CD14-positive monocyte (primary cell): ENCODE data around the gene KBTBD3. TPM values are rescaled to one million over a fixed set of nuclear protein-coding genes. Genes with fewer than 3 reads are reported as not detected.

Experiments
- DNase-seq, 3 donors: peaks; one replicate each; pipeline ENCODE4 v3.0.0-alpha.2; 2011 to 2022
- H2AFZ ChIP-seq: 2 replicates; pipeline ENCODE4 v1.6.0; 2012; ENCODE audit warnings: mild to moderate bottlenecking, low read depth, low read length, inconsistent platforms; ENCODE audit not compliant: insufficient read depth, poor library complexity, severe bottlenecking
- H3K27ac ChIP-seq, 2 donors: 1 replicate in 1 of 2; 2 replicates in 1 of 2; pipeline ENCODE4 v1.5.1; 2012 to 2013; ENCODE audit warnings: low read length in 2 of 2, control low read depth in 1 of 2, inconsistent platforms in 1 of 2, low read depth in 1 of 2, mild to moderate bottlenecking in 1 of 2
- H3K27me3 ChIP-seq, 2 donors: one replicate each; pipeline versions ENCODE4 v1.6.0 to v1.6.1; 2011 to 2013; ENCODE audit warnings: low read length in 2 of 2; ENCODE audit not compliant: control insufficient read depth in 2 of 2, insufficient read depth in 2 of 2
- H3K36me3 ChIP-seq, 2 donors: replicated peaks in 1 of 2; 1 replicate in 1 of 2; 2 replicates in 1 of 2; pipeline versions ENCODE4 v1.5.1 to v1.6.1; 2012 to 2013; ENCODE audit warnings: low read length in 2 of 2, control low read depth in 1 of 2, inconsistent platforms in 1 of 2, mild to moderate bottlenecking in 1 of 2; ENCODE audit not compliant: insufficient read depth in 2 of 2, control insufficient read depth in 1 of 2
- H3K4me1 ChIP-seq, 2 donors: 1 replicate in 1 of 2; 2 replicates in 1 of 2; pipeline versions ENCODE4 v1.5.1 to v1.6.1; 2012 to 2013; ENCODE audit warnings: low read length in 2 of 2, control low read depth in 1 of 2, inconsistent platforms in 1 of 2, mild to moderate bottlenecking in 1 of 2, moderate library complexity in 1 of 2; ENCODE audit not compliant: insufficient read depth in 2 of 2, control insufficient read depth in 1 of 2
- H3K4me2 ChIP-seq: replicated peaks from 2 replicates; pipeline ENCODE3; 2012; ENCODE audit warnings: low read length, moderate library complexity, mild to moderate bottlenecking; ENCODE audit not compliant: poor library complexity, severe bottlenecking; ENCODE audit errors: extremely low read depth
- H3K4me3 ChIP-seq, 3 experiments: fragments of 200-600 bp in 1 of 3; sonication (generic) in 1 of 3; replicated peaks in 1 of 3; 1 replicate in 2 of 3; 2 replicates in 1 of 3; pipeline ENCODE4 v1.5.1; 2011 to 2013; ENCODE audit warnings: low read length in 3 of 3, mild to moderate bottlenecking in 3 of 3, control low read depth in 2 of 3, low read depth in 2 of 3, inconsistent platforms in 1 of 3, moderate library complexity in 1 of 3
- H3K79me2 ChIP-seq: 2 replicates; pipeline ENCODE4 v1.6.0; 2012; ENCODE audit warnings: mild to moderate bottlenecking, control low read depth, inconsistent platforms, low read length, moderate library complexity; ENCODE audit not compliant: insufficient read depth
- H3K9ac ChIP-seq: 2 replicates; pipeline ENCODE4 v1.6.0; 2017; ENCODE audit warnings: low read length, mild to moderate bottlenecking; ENCODE audit not compliant: insufficient read depth, poor library complexity, severe bottlenecking
- H3K9me3 ChIP-seq, 2 donors: replicated peaks in 1 of 2; 1 replicate in 1 of 2; 2 replicates in 1 of 2; pipeline versions ENCODE4 v1.5.1 to v1.6.1; 2012 to 2013; ENCODE audit warnings: low read length in 2 of 2, control low read depth in 1 of 2; ENCODE audit not compliant: control insufficient read depth in 1 of 2, insufficient read depth in 1 of 2
- H4K20me1 ChIP-seq: 2 replicates; pipeline ENCODE4 v1.6.0; 2012; ENCODE audit warnings: mild to moderate bottlenecking, low read length, control low read depth, moderate library complexity; ENCODE audit not compliant: insufficient read depth
- H3K27ac Mint-ChIP-seq, 7 donors: one replicate each; pipeline ENCODE4 v1.8.0; 2020; ENCODE audit warnings: mild to moderate bottlenecking in 7 of 7, mixed read lengths in 7 of 7, moderate library complexity in 6 of 7, inconsistent platforms in 2 of 7
- H3K27me3 Mint-ChIP-seq, 3 donors: one replicate each; pipeline ENCODE4 v1.8.0; 2021 to 2022; ENCODE audit warnings: low read depth in 3 of 3, mild to moderate bottlenecking in 3 of 3, mixed read lengths in 3 of 3, moderate library complexity in 3 of 3, inconsistent platforms in 1 of 3
- H3K36me3 Mint-ChIP-seq, 2 donors: one replicate each; pipeline ENCODE4 v1.8.0; 2020; ENCODE audit warnings: mixed read lengths in 2 of 2, inconsistent platforms in 1 of 2, mild to moderate bottlenecking in 1 of 2
- H3K4me1 Mint-ChIP-seq: one replicate; pipeline ENCODE4 v1.8.0; 2020; ENCODE audit warnings: mild to moderate bottlenecking, mixed read lengths
- H3K4me3 Mint-ChIP-seq, 2 donors: one replicate each; pipeline ENCODE4 v1.8.0; 2020; ENCODE audit warnings: mild to moderate bottlenecking in 2 of 2, mixed read lengths in 2 of 2, moderate library complexity in 1 of 2
- H3K9me3 Mint-ChIP-seq, 7 donors: one replicate each; pipeline ENCODE4 v1.8.0; 2020 to 2022; ENCODE audit warnings: mixed read lengths in 7 of 7, mild to moderate bottlenecking in 6 of 7, moderate library complexity in 6 of 7, inconsistent platforms in 2 of 7
- WGBS: methylation state at CpG from one replicate; pipeline ENCODE4 v1.1.5; 2013; ENCODE audit warnings: missing lambda C conversion rate; ENCODE audit not compliant: insufficient coverage; 5-methylcytosine and 5-hydroxymethylcytosine counted together
- intact Hi-C, 2 donors: fragments of 100-400 bp; cut with micrococcal nuclease; formaldehyde crosslinking; loops; one replicate each; pipeline versions ENCODE4 v1.15.0 to v1.15.1; 2023
- polyA plus RNA-seq, 3 donors: library from polyadenylated mRNA; depleted of rRNA in 1 of 3; unstranded in 2 of 3; stranded (reverse) in 1 of 3; fragments of 300-500 nt in 2 of 3; fragments of >200 nt in 1 of 3; fragmentation: Illumina TruSeq in 2 of 3; gene quantifications; 1 replicate in 2 of 3; 2 replicates in 1 of 3; pipeline ENCODE4 v1.2.3, GENCODE V29; 2012 to 2021
- TF ChIP-seq, protein P1 (sequence below): fragments of 200-600 bp; IDR thresholded peaks from one replicate; pipeline ENCODE4 v1.8.0; 2022; ENCODE audit warnings: antibody characterized with exemption, mild to moderate bottlenecking

Gene KBTBD3
- polyA plus RNA-seq, 3 donors: 1.5 to 5.9 (median 2.6) TPM

DNA sequence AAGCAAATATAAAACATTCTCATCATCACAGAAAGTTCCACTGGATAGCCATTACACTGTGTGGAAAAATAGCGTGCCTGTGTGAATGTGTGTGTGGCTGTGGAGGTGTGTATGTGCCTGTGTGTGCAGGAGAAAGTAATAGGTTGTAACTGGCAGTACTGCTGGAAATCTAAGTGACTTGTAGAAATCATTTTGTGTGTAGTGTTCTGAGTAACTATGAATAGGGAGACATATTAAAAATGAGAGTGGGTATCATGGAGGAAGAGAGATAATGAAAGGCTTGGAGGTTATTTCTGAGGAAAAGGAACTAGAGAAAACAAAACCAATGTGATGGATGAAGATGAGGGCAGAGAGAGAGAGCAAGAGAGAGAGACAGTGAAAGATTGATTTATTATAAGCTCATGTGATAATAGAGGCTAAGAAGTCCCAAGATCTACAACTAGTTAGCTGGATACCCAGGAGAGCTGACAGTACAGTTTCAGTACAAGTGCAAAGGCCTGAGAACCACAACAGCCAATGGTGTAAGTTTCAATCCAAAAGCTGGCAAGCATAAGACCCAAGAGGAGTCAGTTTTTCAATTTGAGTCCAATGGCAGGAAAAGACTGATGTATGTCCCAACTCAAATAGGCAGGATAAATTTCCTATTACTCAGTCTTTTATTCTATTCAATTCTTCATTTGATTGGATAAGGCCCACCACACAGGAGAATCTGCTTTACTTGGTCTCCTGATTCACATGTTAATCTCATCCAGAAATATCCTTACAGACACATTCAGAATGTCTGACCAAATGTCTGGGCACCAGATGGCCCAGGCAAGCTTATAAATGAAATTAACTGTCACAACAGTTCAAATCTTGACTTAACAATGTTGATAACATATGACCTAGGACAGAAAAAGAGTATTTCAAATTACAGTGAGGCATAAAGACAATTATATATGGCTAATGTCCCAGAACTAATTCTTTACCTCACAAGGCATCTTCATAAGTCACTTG, 14.9 kb downstream of the KBTBD3 start:
- no peak overlapping the region for H3K27ac Mint-ChIP-seq
- no peaks in the 10 kb centered on the region for H3K36me3 ChIP-seq
- peaks cover 0 to 2% of the 10 kb centered on the region in 2 donors for H3K9me3 ChIP-seq
- no peak overlapping the region for H3K4me2 ChIP-seq
- peaks cover 14 to 15% of the 10 kb centered on the region in 2 donors for H3K36me3 Mint-ChIP-seq
- TF ChIP-seq, protein P1, sequence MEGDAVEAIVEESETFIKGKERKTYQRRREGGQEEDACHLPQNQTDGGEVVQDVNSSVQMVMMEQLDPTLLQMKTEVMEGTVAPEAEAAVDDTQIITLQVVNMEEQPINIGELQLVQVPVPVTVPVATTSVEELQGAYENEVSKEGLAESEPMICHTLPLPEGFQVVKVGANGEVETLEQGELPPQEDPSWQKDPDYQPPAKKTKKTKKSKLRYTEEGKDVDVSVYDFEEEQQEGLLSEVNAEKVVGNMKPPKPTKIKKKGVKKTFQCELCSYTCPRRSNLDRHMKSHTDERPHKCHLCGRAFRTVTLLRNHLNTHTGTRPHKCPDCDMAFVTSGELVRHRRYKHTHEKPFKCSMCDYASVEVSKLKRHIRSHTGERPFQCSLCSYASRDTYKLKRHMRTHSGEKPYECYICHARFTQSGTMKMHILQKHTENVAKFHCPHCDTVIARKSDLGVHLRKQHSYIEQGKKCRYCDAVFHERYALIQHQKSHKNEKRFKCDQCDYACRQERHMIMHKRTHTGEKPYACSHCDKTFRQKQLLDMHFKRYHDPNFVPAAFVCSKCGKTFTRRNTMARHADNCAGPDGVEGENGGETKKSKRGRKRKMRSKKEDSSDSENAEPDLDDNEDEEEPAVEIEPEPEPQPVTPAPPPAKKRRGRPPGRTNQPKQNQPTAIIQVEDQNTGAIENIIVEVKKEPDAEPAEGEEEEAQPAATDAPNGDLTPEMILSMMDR: no peak
- peaks cover 4 to 12% (median 8%) of the 10 kb centered on the region in 7 donors for H3K9me3 Mint-ChIP-seq
- DNase-seq: no peak
- no peak overlapping the region for H3K27ac ChIP-seq
- H3K4me1 ChIP-seq: no peaks in the 10 kb centered on the region
- H4K20me1 ChIP-seq: no peaks in the 10 kb centered on the region
- H3K9ac ChIP-seq: no peak overlapping the region
- no peak overlapping the region for H3K4me3 ChIP-seq
- H3K27me3 Mint-ChIP-seq: peaks cover 0 to 1% (median 0%) of the 10 kb centered on the region in 3 donors
- H3K4me3 Mint-ChIP-seq: no peak overlapping the region
- H3K27me3 ChIP-seq: no peaks in the 10 kb centered on the region
- 100% methylated on average over 1 of the region's 1 CpG for WGBS
- no peaks in the 10 kb centered on the region for H3K79me2 ChIP-seq
- no peaks in the 10 kb centered on the region for H3K4me1 Mint-ChIP-seq
- H2AFZ ChIP-seq: no peak overlapping the region
- intact Hi-C loops: no loop called here

DNA sequence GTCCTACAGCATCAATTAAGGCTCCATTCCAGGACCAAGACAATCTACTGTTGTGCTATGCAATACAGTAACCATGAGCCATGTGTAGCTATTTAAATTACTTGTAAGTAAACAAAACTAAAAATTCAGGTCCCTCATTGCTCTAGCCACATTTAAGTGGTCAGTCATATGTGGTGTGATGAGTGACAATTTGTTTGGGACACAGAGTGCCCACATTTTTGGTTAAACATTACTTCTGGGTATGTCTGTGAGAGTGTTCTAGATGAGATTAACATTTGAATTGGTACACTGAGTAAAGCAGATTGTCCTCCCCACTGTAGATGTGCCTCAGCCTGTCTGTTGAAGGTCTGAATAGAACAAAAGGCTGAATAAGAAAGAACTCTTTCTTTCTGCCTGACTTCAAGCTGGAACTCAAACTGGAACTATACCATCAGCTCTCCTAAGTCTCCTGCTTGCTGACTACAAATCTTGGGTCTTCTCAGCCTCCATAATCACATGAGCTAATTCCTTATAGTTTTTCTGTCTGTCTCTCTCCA, 15.8 kb downstream of the KBTBD3 start:
- Histone ChIP-seq H3K4me3 (no peak overlapping the region), H3K4me1 (no peaks in the 10 kb centered on the region), H4K20me1 (no peaks in the 10 kb centered on the region), H3K9ac (no peak overlapping the region), H3K27me3 (no peaks in the 10 kb centered on the region), H2AFZ (no peak overlapping the region), H3K27ac (no peak overlapping the region), H3K4me2 (no peak overlapping the region), H3K9me3 (peaks cover 0 to 2% of the 10 kb centered on the region in 2 donors), H3K79me2 (no peaks in the 10 kb centered on the region), H3K36me3 (no peaks in the 10 kb centered on the region)
- intact Hi-C loops: no loop called here
- Mint-ChIP-seq H3K27me3 (no peaks in the 10 kb centered on the region), H3K27ac (peak overlapping the region in 1 of 7 donors; percentile 35), H3K9me3 (peaks cover 4 to 11% (median 7%) of the 10 kb centered on the region in 7 donors), H3K36me3 (peaks cover 9 to 10% of the 10 kb centered on the region in 2 donors), H3K4me1 (no peaks in the 10 kb centered on the region), H3K4me3 (no peak overlapping the region)
- no peak for DNase-seq
- TF ChIP-seq, protein P1: no peak
